NCI-H146 (cell line): Measurements from ENCODE around the gene TRIM34.
"Not testable (repeated sequence)": the region's sequence is repeated elsewhere in the genome, so short reads cannot be mapped to it uniquely, and the experiment has no call there.

Source experiments
- DNase-seq: peaks from one replicate; lab custom pipeline; 2025; lab: John Stamatoyannopoulos, UW

TRIM34 gene

DNA sequence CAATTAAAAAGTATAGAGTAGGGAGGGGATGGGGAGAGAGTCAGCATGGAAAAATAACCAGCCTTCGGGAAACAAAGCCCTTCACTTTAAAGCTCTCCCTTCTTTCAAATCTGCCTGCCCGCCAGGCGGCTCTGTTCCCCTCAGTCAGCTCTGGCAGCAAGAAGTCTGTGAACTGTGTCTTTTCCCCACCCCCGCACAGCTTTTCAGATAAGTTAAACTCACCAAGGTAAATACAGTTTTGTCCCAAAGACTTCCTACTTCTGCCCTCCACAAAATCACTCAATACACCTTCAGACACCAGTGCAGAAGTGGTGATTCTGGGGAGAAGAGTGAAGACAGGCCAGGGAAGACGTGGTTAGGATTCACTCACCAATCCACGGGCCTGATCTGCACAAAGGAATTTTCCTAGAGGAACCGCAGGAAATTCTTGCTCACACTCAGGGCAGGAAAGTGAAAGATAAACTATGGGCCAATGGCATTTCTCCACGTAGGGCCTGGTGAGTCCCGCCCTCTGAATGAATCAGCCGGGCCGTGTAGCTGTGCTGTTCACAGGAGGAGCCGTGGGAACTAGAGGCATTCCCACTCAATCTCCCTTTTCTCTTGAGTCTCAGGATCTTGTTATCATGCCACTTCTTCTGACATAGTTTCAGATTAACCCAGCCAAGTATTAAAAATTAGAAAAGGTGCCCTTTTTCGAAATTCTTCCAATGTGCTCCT, 60.0 kb downstream of the TRIM34 start, which contains the start of gene TRIM5:
TSS of gene TRIM5 (minus strand) at position 429 of the 717 bp plus-strand sequence. CDS start 4,897 bp downstream, outside the sequence.
- no peak for DNase-seq

DNA sequence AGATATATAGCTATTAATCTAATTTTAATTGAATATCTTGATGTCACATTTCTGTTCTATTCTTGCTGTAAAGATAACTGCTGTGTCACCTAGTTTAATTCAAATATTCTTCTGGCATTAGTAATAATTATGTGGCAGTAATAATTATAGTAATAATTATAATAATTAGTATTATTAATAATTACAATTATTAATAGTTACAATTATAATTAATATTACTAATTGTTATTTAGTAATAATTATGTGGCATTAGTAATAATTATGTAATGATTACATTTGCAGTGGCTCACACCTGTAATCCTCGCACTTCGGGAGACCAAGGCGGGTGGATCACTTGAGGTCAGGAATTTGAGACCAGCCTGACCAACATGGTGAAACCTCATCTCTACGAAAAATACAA, 61.6 kb downstream of the TRIM34 start:
- DNase-seq = no peak

DNA sequence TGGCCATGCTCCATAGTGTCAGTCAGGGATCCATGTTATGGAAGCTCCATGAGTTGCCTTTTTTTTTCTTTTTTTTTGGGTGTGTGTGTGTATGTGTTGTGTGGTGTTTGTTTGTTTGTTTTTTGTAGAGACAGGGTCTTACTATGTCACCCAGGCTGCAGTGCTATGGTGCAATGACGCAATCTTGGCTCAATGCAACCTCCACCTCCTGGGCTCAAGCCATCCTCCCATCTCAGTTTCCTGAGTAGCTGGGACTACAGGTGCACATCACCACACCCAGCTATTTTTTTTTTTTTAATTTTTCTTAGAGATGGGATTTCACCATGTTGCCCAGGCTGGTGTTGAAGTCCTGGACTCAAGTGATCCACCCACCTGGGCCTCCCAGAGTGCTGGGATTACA, 63.7 kb downstream of the TRIM34 start:
- no peak for DNase-seq

DNA sequence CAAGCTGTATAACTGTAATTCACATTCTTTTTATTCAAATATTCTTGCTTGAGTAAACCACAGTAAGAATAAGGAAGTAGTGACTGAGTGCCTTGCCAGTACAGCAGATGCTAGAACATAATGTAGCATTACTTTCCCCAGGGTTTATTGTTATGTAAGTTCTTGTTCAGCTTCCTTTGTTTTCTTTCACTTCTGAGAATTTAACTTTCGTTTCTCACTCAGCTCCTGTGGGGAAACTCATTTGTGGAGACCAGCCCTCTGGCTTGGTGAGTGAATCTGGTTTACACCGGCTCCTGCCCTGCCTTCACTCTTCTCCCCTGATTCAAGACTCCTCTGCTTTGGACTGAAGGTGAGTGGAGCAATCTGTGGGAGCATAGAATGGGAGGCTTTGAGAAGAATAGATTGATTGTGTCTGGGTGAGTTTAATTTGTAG, 64.8 kb downstream of the TRIM34 start, which contains the start of gene TRIM22:
TSS of gene TRIM22 (plus strand) at position 240 of the 433 bp plus-strand sequence. CDS start 6,443 bp downstream, outside the sequence.
- DNase-seq = no peak

DNA sequence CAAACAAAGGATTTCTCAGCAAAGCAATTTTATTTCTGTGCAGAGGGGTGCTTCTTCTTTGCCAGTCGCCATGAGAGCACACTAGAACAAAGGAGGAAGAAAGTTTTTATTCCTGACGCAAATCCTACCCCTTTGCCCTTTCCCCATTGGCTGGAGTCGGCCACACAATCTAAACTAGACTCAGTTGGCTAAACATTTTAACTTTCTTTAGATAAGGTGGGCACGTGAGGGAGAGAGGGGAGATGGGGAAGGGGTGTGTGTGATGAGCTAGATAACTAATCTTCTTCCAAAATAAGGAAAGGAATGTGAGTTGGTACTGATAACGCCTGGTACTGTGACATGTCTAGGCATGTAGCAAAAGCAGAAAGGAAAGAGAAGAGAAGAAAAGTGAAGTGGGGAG, 65.4 kb downstream of the TRIM34 start:
- no peak for DNase-seq

DNA sequence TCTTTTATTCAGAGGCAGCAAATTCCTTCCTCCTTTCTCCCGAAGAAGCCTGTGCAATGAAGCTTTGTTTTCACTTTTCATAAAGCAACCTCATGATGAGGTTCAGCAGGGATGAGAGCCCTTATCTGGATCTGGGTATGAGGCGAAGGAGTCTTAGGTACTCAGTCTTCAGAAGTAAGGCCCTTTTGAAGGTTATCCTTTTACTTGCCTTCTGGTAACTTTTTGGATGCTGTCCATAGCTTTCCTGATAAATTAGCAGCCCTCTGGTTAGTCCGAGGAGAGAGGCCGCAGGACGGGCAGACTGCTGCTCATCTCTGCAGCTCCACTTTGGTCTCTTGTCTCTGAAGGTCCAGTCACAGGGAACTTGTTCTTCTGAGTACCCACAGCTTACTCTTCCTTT, 65.9 kb downstream of the TRIM34 start:
- DNase-seq = no peak

DNA sequence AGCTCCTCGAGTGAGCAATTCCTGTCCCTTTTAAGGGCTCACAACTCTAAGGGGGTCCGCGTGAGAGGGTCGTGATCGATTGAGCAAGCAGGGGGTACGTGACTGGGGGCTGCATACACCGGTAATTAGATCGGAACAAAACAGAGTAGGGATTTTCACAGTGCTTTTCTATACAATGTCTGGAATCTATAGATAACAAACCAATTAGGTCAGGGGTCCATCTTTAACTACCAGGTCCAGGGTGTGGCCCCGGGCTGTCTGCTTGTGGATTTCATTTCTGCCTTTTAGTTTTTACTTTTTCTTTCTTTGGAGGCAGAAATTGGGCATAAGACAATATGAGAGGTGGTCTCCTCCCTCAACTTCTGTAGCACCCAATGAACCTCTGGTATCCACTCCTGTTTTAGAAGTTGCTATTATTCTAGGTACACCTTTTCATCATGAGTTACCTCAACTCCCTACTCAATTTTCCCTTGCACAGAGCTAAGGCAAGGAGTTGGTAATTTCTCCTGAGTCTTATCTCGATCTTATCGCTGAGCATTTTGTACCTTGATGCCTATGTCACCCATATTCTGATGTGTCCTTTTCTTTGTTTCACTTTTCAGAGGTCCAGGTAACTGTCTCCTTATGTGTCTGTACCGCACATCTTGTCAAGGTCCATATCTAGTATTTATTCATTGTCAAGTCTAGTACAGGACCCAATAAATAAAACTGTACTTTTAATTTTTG, 66.6 kb downstream of the TRIM34 start:
- not testable (repeated sequence) for DNase-seq

DNA sequence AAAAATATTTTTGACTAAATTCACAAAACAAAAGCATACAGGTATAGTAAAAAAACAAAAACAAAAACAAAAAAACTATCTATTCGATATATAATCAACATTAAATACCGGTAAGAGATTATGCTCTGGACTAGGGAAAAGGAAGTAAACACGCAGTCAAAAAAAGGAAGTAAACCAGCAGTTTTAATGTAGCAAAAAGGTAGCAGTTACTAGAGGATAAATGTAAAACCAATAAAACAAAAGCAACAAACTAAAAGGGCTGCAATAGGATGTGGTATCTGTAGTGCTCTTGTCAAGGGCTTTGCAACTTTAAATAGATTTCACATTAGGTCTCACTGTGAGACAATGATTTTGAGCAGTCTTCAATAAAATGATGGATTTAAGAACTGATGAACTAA, 67.2 kb downstream of the TRIM34 start:
- DNase-seq = no peak
